Measurements from ENCODE around the gene DPF3. TPM values are rescaled to one million over a fixed set of nuclear protein-coding genes. Genes with fewer than 3 reads are reported as not detected.
A peak's percentile ranks its signal among the peaks of the same experiment; 100 is the strongest.

DPF3 gene
- total RNA-seq, 1 donor from 2014 or later = 5.2 TPM

DNA sequence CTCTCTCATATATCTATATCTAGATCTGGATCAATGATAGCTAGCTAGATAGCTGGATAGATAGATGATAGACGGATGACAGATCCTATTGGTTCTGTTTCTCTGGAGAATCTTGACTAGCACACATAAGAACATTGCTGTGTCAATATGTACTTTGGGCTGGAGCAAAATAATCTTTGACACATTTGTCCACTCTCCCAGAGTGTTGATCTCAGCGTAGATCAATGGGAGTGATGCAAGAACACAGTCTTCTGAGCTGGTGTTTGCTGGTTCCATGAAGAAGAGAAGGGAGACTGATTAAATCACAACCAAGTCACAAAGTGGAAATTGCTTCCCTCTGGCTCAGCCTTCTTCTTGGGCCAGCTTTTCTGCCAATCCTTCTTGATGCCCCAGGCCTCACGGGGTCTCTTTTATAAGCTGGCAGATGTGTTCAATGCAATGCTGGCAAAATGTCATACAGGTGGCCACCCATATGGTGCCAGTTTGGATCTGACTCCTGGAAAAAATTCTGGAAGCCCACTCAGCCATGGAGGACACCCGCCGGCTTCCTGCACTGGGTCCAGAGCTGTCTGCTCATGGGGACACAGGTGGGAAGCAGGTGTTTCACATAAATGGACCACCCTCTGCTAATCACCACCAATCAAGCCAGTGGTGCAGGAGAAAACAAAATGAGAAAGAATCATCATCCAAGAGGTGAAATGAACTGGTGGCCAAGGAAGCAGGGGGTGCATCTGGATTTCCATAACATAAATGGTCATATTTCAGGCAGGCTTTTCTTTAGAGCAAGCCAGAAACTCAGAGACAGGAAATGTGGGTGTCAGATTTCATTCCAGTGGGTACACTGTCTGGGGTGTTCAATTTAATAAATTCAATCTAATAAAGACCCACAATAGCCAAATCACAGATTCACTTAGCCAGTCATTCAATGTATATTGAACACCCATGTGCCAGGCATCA is 310.3 kb downstream of the DPF3 start:
- ATAC-seq = peak; percentile 91
- DNase-seq (ENCODE audit: low spot score) = peak; percentile 66

DNA sequence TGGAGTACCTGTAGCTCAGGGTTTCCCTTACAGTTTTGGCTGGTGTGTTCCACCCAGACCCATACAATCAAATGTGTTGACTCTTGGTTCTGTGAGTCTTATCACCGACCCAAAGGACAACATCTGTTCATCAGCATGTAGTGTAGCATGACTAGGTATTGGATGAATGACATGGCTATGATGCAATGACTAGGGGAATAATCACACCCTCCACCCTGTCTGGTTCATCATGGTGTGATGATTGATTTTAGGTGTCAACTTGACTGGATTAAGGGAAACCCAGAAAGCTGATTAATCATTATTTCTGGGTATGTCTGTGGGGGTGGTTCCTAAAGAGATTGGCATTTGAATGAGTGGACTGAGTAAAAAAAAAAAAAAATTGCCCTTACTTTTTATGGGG is 311.3 kb downstream of the DPF3 start:
- ATAC-seq = peak; percentile 12
- no peak for DNase-seq (ENCODE audit: low spot score)

DNA sequence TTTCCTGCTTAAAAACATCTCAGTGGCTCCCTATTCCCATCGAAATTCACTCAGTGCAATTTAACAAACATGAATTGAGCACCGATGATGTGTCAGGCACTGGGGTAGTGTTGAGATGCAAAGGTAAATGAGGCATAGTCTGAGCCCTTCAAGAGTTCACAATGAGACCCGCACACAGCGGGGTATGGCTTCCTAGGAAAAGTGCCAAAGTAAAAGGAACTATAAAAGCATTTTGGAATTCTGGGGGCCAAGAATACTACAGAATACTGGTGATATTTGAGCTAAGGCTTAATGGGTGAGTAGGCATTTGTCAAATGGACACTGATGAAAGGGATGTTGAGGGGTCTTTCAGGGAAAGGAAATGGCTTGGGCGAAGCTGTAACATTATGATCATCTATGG is 315.4 kb downstream of the DPF3 start:
- DNase-seq (ENCODE audit: low spot score) (no peak), ATAC-seq (no peak)

DNA sequence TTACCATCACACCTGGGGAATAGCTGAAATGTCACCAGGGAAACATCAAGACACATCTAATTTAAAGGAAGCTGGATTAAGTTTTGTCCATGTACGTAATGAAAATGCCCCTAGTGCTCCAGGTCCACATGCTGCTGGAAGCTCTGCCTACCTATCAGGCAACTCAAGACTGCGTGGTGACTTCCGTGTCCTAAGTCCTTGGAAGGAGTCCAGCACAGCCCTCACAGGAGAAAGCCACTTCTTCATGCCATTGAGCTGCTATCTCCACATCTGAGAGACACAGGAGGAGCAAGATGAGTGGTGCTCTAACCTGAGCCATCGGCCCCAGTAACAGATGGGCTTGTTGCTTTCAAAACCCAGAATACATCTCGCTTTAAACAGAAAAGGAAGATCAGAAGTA is 316.4 kb downstream of the DPF3 start:
- no peak for DNase-seq (ENCODE audit: low spot score)

DNA sequence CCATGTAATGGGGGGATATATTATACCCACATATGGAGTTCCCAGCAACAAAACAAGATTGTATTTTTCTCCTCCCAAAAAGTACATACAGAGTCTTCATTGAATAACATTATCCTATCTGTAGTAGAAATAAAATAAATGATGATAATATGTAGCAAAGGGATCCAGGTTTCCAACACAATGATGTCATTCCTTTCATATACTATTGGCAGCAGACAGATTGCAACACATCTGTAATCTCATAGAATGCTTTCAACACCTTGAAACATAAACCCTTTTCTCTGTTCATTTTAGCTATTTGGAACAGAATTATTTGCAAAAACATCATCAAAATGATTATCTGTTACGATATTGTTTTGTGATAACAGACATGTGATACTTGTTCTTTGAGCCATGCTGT is 317.6 kb downstream of the DPF3 start:
- ATAC-seq = no peak
- DNase-seq (ENCODE audit: low spot score) = no peak

More for the DNA sequence above, 316.4 kb downstream of the DPF3 start:
- no peak for ATAC-seq

DNA sequence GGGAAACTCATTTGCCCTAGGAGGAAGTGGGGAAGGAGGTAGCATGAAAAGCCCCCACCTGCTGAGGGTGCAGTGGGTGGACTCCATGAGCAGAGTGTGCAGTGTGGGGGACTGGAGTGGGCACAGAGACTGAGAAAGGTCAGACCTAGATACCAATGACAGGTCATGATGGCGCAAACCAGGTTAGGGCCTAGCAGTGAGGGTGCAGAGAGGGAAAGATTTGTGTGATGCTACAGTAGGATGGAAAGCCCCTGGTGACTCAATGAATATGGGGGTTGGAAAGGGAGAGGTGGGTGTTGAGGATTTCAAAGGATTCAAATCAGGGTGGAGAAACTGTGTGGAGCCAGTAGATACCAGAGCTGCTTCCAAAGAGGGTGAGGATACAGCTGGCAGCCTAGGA is 319.2 kb downstream of the DPF3 start:
- DNase-seq (ENCODE audit: low spot score) (no peak), ATAC-seq (no peak)

DNA sequence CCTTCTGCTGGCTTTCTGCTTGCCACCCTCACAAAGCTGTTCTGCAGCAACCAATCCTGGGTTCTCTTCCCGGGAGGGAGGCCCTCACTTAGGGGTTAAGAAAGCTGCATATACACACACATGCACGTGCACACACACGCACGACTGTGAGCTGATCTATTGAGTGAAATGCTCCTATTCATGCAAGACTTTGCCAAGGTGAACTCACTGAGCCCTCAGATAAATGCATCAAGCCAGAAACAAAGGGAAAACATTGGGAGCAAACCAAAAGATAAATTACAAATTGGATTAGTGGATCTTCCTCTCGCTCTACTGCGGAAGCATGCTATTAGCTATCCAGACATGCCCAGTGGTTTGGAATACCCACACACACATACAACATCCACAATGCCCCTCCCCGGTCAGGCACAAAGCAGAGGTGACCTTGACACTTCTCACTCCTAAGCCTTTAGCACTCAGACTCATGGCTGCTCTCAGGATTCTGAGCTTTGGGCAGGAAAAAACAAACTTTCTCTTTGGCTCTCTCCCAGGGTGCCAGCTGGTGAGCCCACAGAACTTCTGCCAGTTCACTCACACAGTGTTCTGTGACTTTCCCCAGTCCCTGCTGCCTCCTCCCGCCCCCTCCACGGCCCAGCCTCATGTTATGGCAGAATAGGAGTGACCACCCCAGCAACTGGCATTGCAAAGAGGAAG is 320.0 kb downstream of the DPF3 start:
- ATAC-seq = peak; percentile 82
- DNase-seq (ENCODE audit: low spot score) = peak; percentile 68

Other genes with a start within 250 kb of the DPF3 start
- 6.4 TPM for gene DCAF4, start 32.4 kb upstream of the DPF3 start, total RNA-seq
- gene ZFYVE1, start 133.0 kb upstream of the DPF3 start, total RNA-seq = 13.4 TPM
- 21.7 TPM for gene RBM25, start 164.4 kb upstream of the DPF3 start, total RNA-seq
- 22.8 TPM for gene PSEN1, start 242.4 kb upstream of the DPF3 start, total RNA-seq